WTC11 (cell line): Measurements from ENCODE around the gene CREB3. TPM values are rescaled to one million over a fixed set of nuclear protein-coding genes. Genes with fewer than 3 reads are reported as not detected.

ENCODE experiments used
- ATAC-seq: fragments of 200-7000 bp; cut with Tn5 transposase; 2 replicates; pipeline ENCODE4 v1.10.0; 2021; ENCODE audit warnings: mild to moderate bottlenecking, moderate library complexity
- CTCF ChIA-PET: fragments of 300-600 bp; sonication (Branson Sonifier 250); formaldehyde crosslinking; loops from one replicate; lab custom pipeline; 2021; ENCODE audit warnings: antibody characterized with exemption; lab: Charles Lee
- POLR2A ChIA-PET: fragments of 350-600 bp; sonication (Branson Sonifier 250); formaldehyde crosslinking; loops from one replicate; lab custom pipeline; 2021; ENCODE audit warnings: antibody characterized with exemption; lab: Charles Lee
- DNase-seq: peaks from one replicate; pipeline ENCODE4 v3.0.0; 2021; ENCODE audit warnings: low spot score
- H3K27ac Mint-ChIP-seq: 2 replicates; pipeline ENCODE4 v1.8.0; 2021; ENCODE audit warnings: mixed read lengths
- H3K27me3 Mint-ChIP-seq: 2 replicates; pipeline ENCODE4 v1.8.0; 2021; ENCODE audit warnings: low read depth, mild to moderate bottlenecking, moderate library complexity, mixed read lengths
- H3K36me3 Mint-ChIP-seq: 2 replicates; pipeline ENCODE4 v1.8.0; 2021; ENCODE audit warnings: mixed read lengths
- H3K4me1 Mint-ChIP-seq: 2 replicates; pipeline ENCODE4 v1.8.0; 2022; ENCODE audit warnings: mixed read lengths
- H3K4me3 Mint-ChIP-seq: 2 replicates; pipeline ENCODE4 v1.8.0; 2021; ENCODE audit warnings: mild to moderate bottlenecking, moderate library complexity, mixed read lengths
- H3K9me3 Mint-ChIP-seq: 2 replicates; pipeline ENCODE4 v1.8.0; 2021; ENCODE audit warnings: mixed read lengths
- ATF1 ChIP-seq: sonication (generic); formaldehyde crosslinking; IDR thresholded peaks from 2 replicates; pipeline ENCODE4 v1.8.1; 2023; ENCODE audit warnings: mild to moderate bottlenecking, moderate library complexity, missing genetic modification reagents
- CREB1 ChIP-seq: sonication (generic); formaldehyde crosslinking; IDR thresholded peaks from 2 replicates; pipeline ENCODE4 v1.8.0; 2023; ENCODE audit warnings: mild to moderate bottlenecking, missing genetic modification reagents
- FOXJ3 ChIP-seq: sonication (generic); formaldehyde crosslinking; IDR thresholded peaks from 2 replicates; pipeline ENCODE4 v1.9.0; 2021; ENCODE audit warnings: missing genetic modification reagents, mild to moderate bottlenecking, borderline replicate concordance
- FOXK1 ChIP-seq: sonication (generic); formaldehyde crosslinking; IDR thresholded peaks from 2 replicates; pipeline ENCODE4 v1.8.0; 2022; ENCODE audit warnings: mild to moderate bottlenecking, moderate library complexity, missing genetic modification reagents
- GABPB1 ChIP-seq: sonication (generic); formaldehyde crosslinking; IDR thresholded peaks from 2 replicates; pipeline ENCODE4 v1.8.1; 2023; ENCODE audit warnings: mild to moderate bottlenecking, missing genetic modification reagents
- HMGXB4 ChIP-seq: sonication (generic); formaldehyde crosslinking; IDR thresholded peaks from 2 replicates; pipeline ENCODE4 v1.8.1; 2023; ENCODE audit warnings: mild to moderate bottlenecking, moderate library complexity, missing genetic modification reagents
- JUN ChIP-seq: sonication (generic); formaldehyde crosslinking; IDR thresholded peaks from 2 replicates; pipeline ENCODE4 v1.8.0; 2023; ENCODE audit warnings: mild to moderate bottlenecking, missing genetic modification reagents
- MAX ChIP-seq: sonication (generic); formaldehyde crosslinking; IDR thresholded peaks from 2 replicates; pipeline ENCODE4 v1.8.0; 2022; ENCODE audit warnings: mild to moderate bottlenecking, missing genetic modification reagents
- NR1H2 ChIP-seq: sonication (generic); formaldehyde crosslinking; IDR thresholded peaks from 2 replicates; pipeline ENCODE4 v1.9.0; 2021; ENCODE audit warnings: mild to moderate bottlenecking, moderate library complexity, missing genetic modification reagents
- NR3C1 ChIP-seq: sonication (generic); formaldehyde crosslinking; conservative IDR thresholded peaks from 2 replicates; pipeline ENCODE4 v1.8.1; 2023; ENCODE audit warnings: low read depth, mild to moderate bottlenecking, missing genetic modification reagents
- PRDM15 ChIP-seq: sonication (generic); formaldehyde crosslinking; IDR thresholded peaks from 2 replicates; pipeline ENCODE4 v1.8.0; 2022; ENCODE audit warnings: missing genetic modification reagents
- PRRX2 ChIP-seq: fragments of 250-450 bp; sonication (Bioruptor Pico); IDR thresholded peaks from 2 replicates; pipeline ENCODE4 v1.8.0; 2021; ENCODE audit warnings: mild to moderate bottlenecking
- RORB ChIP-seq: fragments of 250-450 bp; sonication (Bioruptor Pico); IDR thresholded peaks from 2 replicates; pipeline ENCODE4 v1.9.0; 2021; ENCODE audit warnings: mild to moderate bottlenecking
- TEAD1 ChIP-seq: sonication (generic); formaldehyde crosslinking; IDR thresholded peaks from 2 replicates; pipeline ENCODE4 v1.8.0; 2022; ENCODE audit warnings: mild to moderate bottlenecking, missing genetic modification reagents
- TEAD4 ChIP-seq: sonication (generic); formaldehyde crosslinking; IDR thresholded peaks from 2 replicates; pipeline ENCODE4 v1.8.0; 2022; ENCODE audit warnings: mild to moderate bottlenecking, missing genetic modification reagents
- ZNF317 ChIP-seq: sonication (generic); formaldehyde crosslinking; IDR thresholded peaks from 2 replicates; pipeline ENCODE4 v1.8.1; 2023; ENCODE audit warnings: low read depth, mild to moderate bottlenecking, moderate library complexity, missing genetic modification reagents, borderline replicate concordance
- total RNA-seq: library from RNA; stranded (reverse); gene quantifications from 3 replicates; pipeline ENCODE4 v1.2.3, GENCODE V29; 2021
- TF ChIP-seq, protein P1 (sequence below): sonication (generic); formaldehyde crosslinking; IDR thresholded peaks from 2 replicates; pipeline ENCODE4 v1.8.1; 2023; ENCODE audit warnings: mild to moderate bottlenecking, missing genetic modification reagents
- TF ChIP-seq, protein P2 (sequence below): fragments of 250-450 bp; sonication (Bioruptor Pico); IDR thresholded peaks from 2 replicates; pipeline ENCODE4 v1.9.0; 2021; ENCODE audit warnings: mild to moderate bottlenecking
- TF ChIP-seq, protein P3 (sequence below): sonication (generic); formaldehyde crosslinking; IDR thresholded peaks from 2 replicates; pipeline ENCODE4 v1.8.1; 2022; ENCODE audit warnings: mild to moderate bottlenecking, missing genetic modification reagents, moderate library complexity, borderline replicate concordance

Gene CREB3
- total RNA-seq, 1 experiment from 2014 or later: 21.4 TPM

DNA sequence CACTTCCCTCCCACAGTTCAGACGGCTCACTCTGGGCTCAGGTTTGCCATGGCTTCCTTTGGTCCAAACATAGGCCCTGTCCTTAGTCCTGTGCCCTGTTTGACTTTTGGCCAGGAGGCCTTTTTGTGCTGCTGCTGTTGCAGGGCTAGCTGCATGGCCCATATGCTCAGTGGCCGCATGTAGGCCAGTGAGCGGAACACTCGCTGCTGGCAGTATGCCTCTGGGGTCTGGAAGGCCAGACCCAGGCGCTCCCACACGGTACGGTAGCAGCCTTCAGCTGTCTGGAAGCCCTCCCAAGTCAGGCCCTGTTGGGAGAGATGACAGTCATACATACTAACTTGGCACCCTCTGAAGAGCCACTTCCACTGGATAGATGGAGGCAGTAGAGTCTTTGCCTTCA is 4.7 kb downstream of the CREB3 start:
- no peak overlapping the region for H3K4me3 Mint-ChIP-seq
- no peaks in the 10 kb centered on the region for H3K27me3 Mint-ChIP-seq
- no peak overlapping the region for H3K27ac Mint-ChIP-seq
- POLR2A ChIA-PET: no interaction called here
- ATAC-seq: no peak
- H3K36me3 Mint-ChIP-seq: peaks cover 59% of the 10 kb centered on the region
- peaks cover 6% of the 10 kb centered on the region; the same call in 1 of the 2 replicates for H3K4me1 Mint-ChIP-seq
- CTCF ChIA-PET: interaction anchor here (0.9 to 1.4 kb wide), 2 partner anchors 11 to 38 kb away, joined by 3 to 5 read pairs; no protein-coding TSS in a partner anchor
- no peaks in the 10 kb centered on the region for H3K9me3 Mint-ChIP-seq
- no peak for DNase-seq
- TF ChIP-seq, protein P1, sequence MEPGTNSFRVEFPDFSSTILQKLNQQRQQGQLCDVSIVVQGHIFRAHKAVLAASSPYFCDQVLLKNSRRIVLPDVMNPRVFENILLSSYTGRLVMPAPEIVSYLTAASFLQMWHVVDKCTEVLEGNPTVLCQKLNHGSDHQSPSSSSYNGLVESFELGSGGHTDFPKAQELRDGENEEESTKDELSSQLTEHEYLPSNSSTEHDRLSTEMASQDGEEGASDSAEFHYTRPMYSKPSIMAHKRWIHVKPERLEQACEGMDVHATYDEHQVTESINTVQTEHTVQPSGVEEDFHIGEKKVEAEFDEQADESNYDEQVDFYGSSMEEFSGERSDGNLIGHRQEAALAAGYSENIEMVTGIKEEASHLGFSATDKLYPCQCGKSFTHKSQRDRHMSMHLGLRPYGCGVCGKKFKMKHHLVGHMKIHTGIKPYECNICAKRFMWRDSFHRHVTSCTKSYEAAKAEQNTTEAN (CRISPR knock-in tag): no peak
- TF ChIP-seq, protein P2, sequence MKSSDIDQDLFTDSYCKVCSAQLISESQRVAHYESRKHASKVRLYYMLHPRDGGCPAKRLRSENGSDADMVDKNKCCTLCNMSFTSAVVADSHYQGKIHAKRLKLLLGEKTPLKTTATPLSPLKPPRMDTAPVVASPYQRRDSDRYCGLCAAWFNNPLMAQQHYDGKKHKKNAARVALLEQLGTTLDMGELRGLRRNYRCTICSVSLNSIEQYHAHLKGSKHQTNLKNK: no peak
- TF ChIP-seq ATF1 (CRISPR knock-in tag): no peak
- no peak for TF ChIP-seq PRDM15 (CRISPR knock-in tag)
- no peak for TF ChIP-seq GABPB1 (CRISPR knock-in tag)
- no peak for TF ChIP-seq TEAD4 (CRISPR knock-in tag)
- TF ChIP-seq FOXJ3: no peak
- no peak for TF ChIP-seq HMGXB4 (CRISPR knock-in tag)
- no peak for TF ChIP-seq FOXK1 (CRISPR knock-in tag)
- no peak for TF ChIP-seq CREB1 (CRISPR knock-in tag)
- no peak for TF ChIP-seq NR3C1 (CRISPR knock-in tag)
- no peak for TF ChIP-seq ZNF317 (CRISPR knock-in tag)
- TF ChIP-seq, protein P3, sequence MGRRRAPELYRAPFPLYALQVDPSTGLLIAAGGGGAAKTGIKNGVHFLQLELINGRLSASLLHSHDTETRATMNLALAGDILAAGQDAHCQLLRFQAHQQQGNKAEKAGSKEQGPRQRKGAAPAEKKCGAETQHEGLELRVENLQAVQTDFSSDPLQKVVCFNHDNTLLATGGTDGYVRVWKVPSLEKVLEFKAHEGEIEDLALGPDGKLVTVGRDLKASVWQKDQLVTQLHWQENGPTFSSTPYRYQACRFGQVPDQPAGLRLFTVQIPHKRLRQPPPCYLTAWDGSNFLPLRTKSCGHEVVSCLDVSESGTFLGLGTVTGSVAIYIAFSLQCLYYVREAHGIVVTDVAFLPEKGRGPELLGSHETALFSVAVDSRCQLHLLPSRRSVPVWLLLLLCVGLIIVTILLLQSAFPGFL: no peak
- no peak for TF ChIP-seq MAX (CRISPR knock-in tag)

- H3K4me3 Mint-ChIP-seq: no peak overlapping the region
- DNase-seq: no peak
- CTCF ChIA-PET: interaction anchor here (1.4 kb wide), 1 partner anchor 37 kb away, joined by 3 read pairs; no protein-coding TSS in a partner anchor
- no peaks in the 10 kb centered on the region for H3K27me3 Mint-ChIP-seq
- no peak for ATAC-seq
- peaks cover 3% of the 10 kb centered on the region; the same call in 1 of the 2 replicates for H3K4me1 Mint-ChIP-seq
- H3K27ac Mint-ChIP-seq: no peak overlapping the region
- H3K9me3 Mint-ChIP-seq: no peaks in the 10 kb centered on the region
- no peak for TF ChIP-seq NR3C1 (CRISPR knock-in tag)
- no peak for TF ChIP-seq PRRX2 (CRISPR knock-in tag)
- no peak for TF ChIP-seq JUN
- TF ChIP-seq NR1H2 (CRISPR knock-in tag): no peak
- TF ChIP-seq RORB: no peak
- no peak for TF ChIP-seq MAX (CRISPR knock-in tag)
- TF ChIP-seq TEAD1: no peak
- peaks cover 67% of the 10 kb centered on the region for H3K36me3 Mint-ChIP-seq
- POLR2A ChIA-PET: no interaction called here
These were observed 5.7 kb downstream of the CREB3 start for GRCh38 chr9:35738186-35738585.
